Prostate gland (tissue), 2 donors: Measurements from ENCODE around the gene MINDY1.

Experiments used
- CTCF ChIP-seq, 4 experiments: fragments of 200-600 bp in 2 of 4; fragments of 450-650 bp in 2 of 4; sonication (generic) in 2 of 4; IDR thresholded peaks; 1 replicate in 3 of 4; 2 replicates in 1 of 4; pipeline ENCODE4 v1.5.1; 2016 to 2019; ENCODE audit warnings: antibody characterized with exemption in 4 of 4, mild to moderate bottlenecking in 2 of 4, moderate library complexity in 2 of 4
- POLR2A ChIP-seq: fragments of 450-650 bp; IDR thresholded peaks from one replicate; pipeline ENCODE4 v1.6.1; 2016; ENCODE audit warnings: antibody characterized with exemption, mild to moderate bottlenecking
- POLR2AphosphoS5 ChIP-seq: sonication (generic); formaldehyde crosslinking; IDR thresholded peaks from one replicate; pipeline ENCODE4 v1.6.1; 2017; ENCODE audit warnings: antibody characterized with exemption

GRCh38 chr1:151003180-151003579 is 3.5 kb downstream of the MINDY1 start:
- TF ChIP-seq POLR2A (no peak), CTCF (IDR thresholded peaks at IDR 0.05) (no peak), POLR2AphosphoS5 (no peak)
